Mononuclear cell (primary cell): ENCODE measurements around the gene CA12. TPM values are rescaled to one million over a fixed set of nuclear protein-coding genes. Genes with fewer than 3 reads are reported as not detected.

Experiments used
- H3K27me3 ChIP-seq: 2 replicates; pipeline ENCODE4 v1.6.0; 2011; ENCODE audit warnings: low read length, control low read depth; ENCODE audit not compliant: insufficient read depth
- H3K4me1 ChIP-seq: 2 replicates; pipeline ENCODE4 v1.5.1; 2011; ENCODE audit warnings: mild to moderate bottlenecking, low read length, control low read depth; ENCODE audit not compliant: insufficient read depth
- H3K4me3 ChIP-seq: 2 replicates; pipeline ENCODE4 v1.5.1; 2011; ENCODE audit warnings: mild to moderate bottlenecking, low read length, moderate library complexity
- H3K9me3 ChIP-seq: 2 replicates; pipeline ENCODE4 v1.5.1; 2011; ENCODE audit warnings: low read depth, mild to moderate bottlenecking, control low read depth, low read length
- total RNA-seq: library from RNA; depleted of rRNA; stranded (reverse); fragments of >200 nt; gene quantifications from one replicate; pipeline ENCODE4 v1.2.3, GENCODE V29; 2012

The CA12 gene
- total RNA-seq, 1 donor: not detected

- no peaks in the 10 kb centered on the region for H3K4me1 ChIP-seq
- H3K4me3 ChIP-seq: no peak overlapping the region
- no peaks in the 10 kb centered on the region for H3K9me3 ChIP-seq
- no peaks in the 10 kb centered on the region for H3K27me3 ChIP-seq
Observed at GRCh38 chr15:63308491-63308890, 73.2 kb downstream of the CA12 start.

GRCh38 chr15:63306492-63307073 lies 75.1 kb downstream of the CA12 start:
- Histone ChIP-seq H3K9me3 (no peaks in the 10 kb centered on the region), H3K4me3 (no peak overlapping the region), H3K27me3 (no peaks in the 10 kb centered on the region), H3K4me1 (no peaks in the 10 kb centered on the region)

GRCh38 chr15:63305260-63305659 lies 76.4 kb downstream of the CA12 start:
- no peaks in the 10 kb centered on the region for H3K4me1 ChIP-seq
- no peaks in the 10 kb centered on the region for H3K27me3 ChIP-seq
- H3K4me3 ChIP-seq: no peak overlapping the region
- H3K9me3 ChIP-seq: no peaks in the 10 kb centered on the region

GRCh38 chr15:63301088-63301487 lies 80.6 kb downstream of the CA12 start:
- Histone ChIP-seq H3K27me3 (no peaks in the 10 kb centered on the region), H3K9me3 (no peaks in the 10 kb centered on the region), H3K4me1 (no peaks in the 10 kb centered on the region), H3K4me3 (no peak overlapping the region)

GRCh38 chr15:63299943-63300575 lies 81.6 kb downstream of the CA12 start:
- H3K9me3 ChIP-seq: no peaks in the 10 kb centered on the region
- no peaks in the 10 kb centered on the region for H3K27me3 ChIP-seq
- H3K4me1 ChIP-seq: no peaks in the 10 kb centered on the region
- H3K4me3 ChIP-seq: no peak overlapping the region

GRCh38 chr15:63296195-63296594 lies 85.5 kb downstream of the CA12 start:
- Histone ChIP-seq H3K4me1 (peaks cover 11% of the 10 kb centered on the region), H3K9me3 (no peaks in the 10 kb centered on the region), H3K27me3 (no peaks in the 10 kb centered on the region), H3K4me3 (no peak overlapping the region)

GRCh38 chr15:63295341-63295740 lies 86.3 kb downstream of the CA12 start:
- Histone ChIP-seq H3K27me3 (no peaks in the 10 kb centered on the region), H3K9me3 (no peaks in the 10 kb centered on the region), H3K4me3 (no peak overlapping the region), H3K4me1 (peaks cover 11% of the 10 kb centered on the region)

- Histone ChIP-seq H3K27me3 (no peaks in the 10 kb centered on the region), H3K4me1 (peaks cover 11% of the 10 kb centered on the region), H3K4me3 (no peak overlapping the region), H3K9me3 (no peaks in the 10 kb centered on the region)
Observed at GRCh38 chr15:63294359-63294758, 87.3 kb downstream of the CA12 start.

- Histone ChIP-seq H3K9me3 (no peaks in the 10 kb centered on the region), H3K4me1 (peaks cover 11% of the 10 kb centered on the region), H3K4me3 (no peak overlapping the region), H3K27me3 (no peaks in the 10 kb centered on the region)
Observed at GRCh38 chr15:63292771-63293170, 88.9 kb downstream of the CA12 start.

GRCh38 chr15:63292241-63292640 lies 89.4 kb downstream of the CA12 start:
- Histone ChIP-seq H3K27me3 (no peaks in the 10 kb centered on the region), H3K9me3 (no peaks in the 10 kb centered on the region), H3K4me3 (no peak overlapping the region), H3K4me1 (peaks cover 11% of the 10 kb centered on the region)

- Histone ChIP-seq H3K27me3 (no peaks in the 10 kb centered on the region), H3K4me3 (no peak overlapping the region), H3K4me1 (peaks cover 11% of the 10 kb centered on the region), H3K9me3 (no peaks in the 10 kb centered on the region)
Observed at GRCh38 chr15:63291507-63291906, 90.1 kb downstream of the CA12 start.

GRCh38 chr15:63288778-63289378 lies 92.8 kb downstream of the CA12 start:
- no peaks in the 10 kb centered on the region for H3K27me3 ChIP-seq
- H3K4me1 ChIP-seq: peaks cover 2% of the 10 kb centered on the region
- H3K4me3 ChIP-seq: no peak overlapping the region

GRCh38 chr15:63288342-63288741 lies 93.3 kb downstream of the CA12 start:
- H3K27me3 ChIP-seq: no peaks in the 10 kb centered on the region
- H3K4me3 ChIP-seq: no peak overlapping the region
- H3K4me1 ChIP-seq: peaks cover 7% of the 10 kb centered on the region
- H3K9me3 ChIP-seq: no peaks in the 10 kb centered on the region

More at GRCh38 chr15:63288778-63289378, 92.8 kb downstream of the CA12 start:
- H3K9me3 ChIP-seq: no peaks in the 10 kb centered on the region

GRCh38 chr15:63287109-63287508 lies 94.5 kb downstream of the CA12 start:
- no peak overlapping the region for H3K4me3 ChIP-seq
- H3K27me3 ChIP-seq: no peaks in the 10 kb centered on the region
- no peaks in the 10 kb centered on the region for H3K9me3 ChIP-seq
- peaks cover 11% of the 10 kb centered on the region for H3K4me1 ChIP-seq

GRCh38 chr15:63284335-63284734 lies 97.3 kb downstream of the CA12 start:
- H3K4me1 ChIP-seq: peaks cover 19% of the 10 kb centered on the region
- no peak overlapping the region for H3K4me3 ChIP-seq
- no peaks in the 10 kb centered on the region for H3K9me3 ChIP-seq
- H3K27me3 ChIP-seq: no peaks in the 10 kb centered on the region

- peak overlapping the region; percentile 6 for H3K4me3 ChIP-seq
- no peaks in the 10 kb centered on the region for H3K9me3 ChIP-seq
- peaks cover 27% of the 10 kb centered on the region for H3K4me1 ChIP-seq
- no peaks in the 10 kb centered on the region for H3K27me3 ChIP-seq
Observed at GRCh38 chr15:63283126-63283525, 98.5 kb downstream of the CA12 start.
